ENCODE measurements around the gene MTA1.

DNA sequence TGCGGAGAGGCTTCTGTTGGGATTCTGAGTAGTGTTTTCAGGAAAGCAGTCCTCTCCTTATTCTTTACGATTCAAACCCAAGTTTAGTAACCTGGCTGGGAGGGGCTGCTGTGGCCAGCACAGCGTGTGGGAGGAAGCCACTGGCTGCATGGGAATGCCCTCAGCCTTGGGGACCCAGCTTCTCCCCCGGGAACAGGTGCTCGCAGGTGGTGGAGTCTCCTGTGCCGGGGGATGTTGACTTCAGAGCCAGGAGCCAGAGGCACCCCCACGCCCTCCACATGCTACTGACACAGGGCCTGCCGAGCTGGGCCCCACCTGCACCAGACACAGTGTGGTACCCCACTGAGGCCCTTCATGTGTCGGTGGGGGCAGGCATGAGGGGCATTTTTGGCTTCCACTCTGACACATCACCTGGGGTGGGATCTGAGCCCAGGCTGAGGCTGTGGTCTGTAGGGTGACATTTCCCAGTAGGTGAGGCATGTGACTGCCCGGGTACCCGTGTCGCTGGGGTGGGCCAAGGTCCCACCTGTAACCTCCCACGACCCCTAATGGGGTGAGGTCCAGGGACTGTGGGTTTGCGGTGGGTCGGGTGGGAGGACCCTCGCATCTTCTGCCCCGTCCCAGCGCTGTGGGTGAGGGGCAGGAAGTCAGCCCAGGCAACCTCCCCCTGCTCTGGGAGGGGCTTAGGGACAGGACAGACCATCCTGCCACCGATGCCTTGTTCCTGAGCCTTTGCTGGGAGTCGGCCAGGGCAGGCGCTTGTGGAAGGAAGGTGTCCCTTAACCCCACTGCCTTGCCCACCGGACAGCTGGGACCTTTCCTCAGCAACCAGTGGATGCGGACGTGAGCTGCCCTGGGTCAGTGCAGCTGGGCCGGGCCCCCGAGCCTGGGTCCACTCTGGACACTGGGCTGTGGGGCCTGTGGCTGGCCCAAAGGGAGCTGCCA lies 26.5 kb downstream of the MTA1 start:
- TF ChIP-seq EZH2phosphoT487 (IDR thresholded peaks at IDR 0.05; ENCODE audit: insufficient read depth, low read depth) (no peak), EZH2 (IDR thresholded peaks at IDR 0.05; ENCODE audit: insufficient read depth, poor library complexity, severe bottlenecking) (no peak)
